GM18498 (cell line): ENCODE data around the gene HIVEP1.

Experiments
- ATAC-seq: cut with Tn5 transposase; IDR thresholded peaks from one replicate; pipeline ENCODE4 v1.9.1; 2021; ENCODE audit warnings: mild to moderate bottlenecking, moderate library complexity; ENCODE audit not compliant: unreplicated experiment

HIVEP1 gene

DNA sequence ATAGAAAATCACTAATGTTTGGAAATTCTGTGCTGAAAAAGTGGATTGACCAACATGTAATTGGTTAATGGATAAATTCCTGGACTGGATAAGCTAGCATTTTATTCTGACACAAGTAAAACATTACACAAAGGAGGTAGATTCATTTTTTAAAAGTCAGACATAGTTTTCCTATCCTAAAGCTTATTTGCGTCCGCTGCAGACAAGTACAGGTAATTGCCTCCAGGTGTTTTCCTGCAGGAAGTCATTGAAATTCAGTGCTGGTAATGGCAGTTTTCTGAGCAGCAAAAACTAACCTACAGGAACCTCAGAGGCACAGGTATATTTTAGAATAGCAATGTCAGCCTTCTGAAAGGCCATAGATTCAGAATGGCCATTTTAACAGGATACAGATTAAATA lies 20.0 kb upstream of the HIVEP1 start:
- no peak for ATAC-seq

DNA sequence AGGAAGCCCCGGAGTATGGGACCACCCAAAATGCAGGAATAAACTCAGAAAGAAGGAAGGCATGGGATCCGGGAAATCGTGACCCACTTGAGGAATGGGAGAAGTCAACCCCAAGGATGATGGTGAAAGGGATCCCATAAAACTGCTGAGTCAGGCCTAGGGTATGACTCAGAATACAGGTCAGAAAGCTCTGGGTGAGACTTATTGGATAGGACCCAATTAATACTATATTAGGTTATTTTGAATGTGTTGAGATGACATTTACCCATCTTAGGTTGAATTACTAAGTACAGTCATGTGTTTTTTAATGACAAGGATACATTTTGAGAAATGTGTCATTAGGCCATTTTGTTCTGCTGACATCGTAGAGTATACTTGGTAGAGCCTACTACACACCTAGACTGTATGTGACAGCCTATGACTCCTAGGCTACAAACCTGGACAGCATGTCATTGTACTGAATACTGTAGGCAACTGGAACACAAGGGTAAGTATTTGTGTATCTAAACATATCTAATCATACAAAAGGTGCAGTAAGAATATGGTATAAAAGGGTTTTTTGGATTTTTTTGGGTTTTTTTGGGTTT lies 17.1 kb upstream of the HIVEP1 start:
- ATAC-seq: no peak

DNA sequence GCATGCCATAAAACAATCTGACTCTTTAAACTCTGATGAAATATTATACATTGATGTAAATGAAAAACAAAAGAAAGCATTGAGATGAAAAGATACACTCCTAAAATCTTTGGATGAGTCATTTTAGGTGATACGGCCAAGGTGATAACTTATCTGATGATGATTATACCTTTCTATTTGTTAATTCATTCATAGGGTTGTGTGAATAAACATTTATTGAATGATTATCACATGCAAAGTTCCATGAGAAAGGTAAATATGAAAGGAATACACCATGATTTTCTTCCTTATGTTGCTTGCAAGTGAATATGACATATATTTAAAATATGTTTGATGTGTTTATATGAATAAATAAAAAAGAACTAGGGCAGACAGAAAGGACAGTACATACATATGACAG lies 15.4 kb upstream of the HIVEP1 start:
- no peak for ATAC-seq

DNA sequence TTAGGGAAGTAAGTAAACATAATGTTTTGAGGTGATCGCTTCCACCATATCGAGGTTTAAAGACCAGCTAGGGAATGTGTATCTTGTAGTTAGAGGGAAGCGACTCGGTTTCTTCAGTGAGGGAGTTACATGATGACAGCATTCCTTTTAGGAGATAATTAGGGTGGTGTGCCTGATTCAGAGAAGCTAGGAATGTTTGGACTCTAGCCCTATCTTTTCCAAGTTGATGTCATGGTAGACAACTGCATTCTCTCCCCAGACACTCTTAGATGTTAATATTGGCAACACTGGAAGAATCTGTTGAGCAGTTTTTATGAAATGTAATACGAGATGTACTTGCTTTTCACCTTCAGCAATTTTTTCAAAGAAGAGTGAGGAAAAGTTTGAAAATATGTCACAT lies 12.9 kb upstream of the HIVEP1 start:
- no peak for ATAC-seq

DNA sequence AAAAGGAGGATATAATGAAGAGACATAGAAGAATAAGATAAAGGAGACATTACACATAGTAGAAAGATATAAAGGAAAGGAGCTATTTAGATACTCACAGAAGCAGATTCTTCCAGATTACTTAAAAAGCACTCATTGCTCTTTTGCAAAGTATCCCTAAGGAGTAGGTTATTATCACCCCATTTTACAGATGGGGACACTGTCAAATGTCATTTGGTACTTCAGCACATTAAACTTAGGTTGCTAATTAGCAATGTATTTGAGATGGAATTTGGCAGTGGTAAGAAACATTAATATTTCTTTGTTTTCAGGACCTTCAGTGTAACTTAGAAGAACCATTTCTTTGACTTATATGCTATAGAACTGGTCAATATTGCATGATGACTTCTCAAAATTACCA lies 11.9 kb upstream of the HIVEP1 start:
- ATAC-seq: no peak

DNA sequence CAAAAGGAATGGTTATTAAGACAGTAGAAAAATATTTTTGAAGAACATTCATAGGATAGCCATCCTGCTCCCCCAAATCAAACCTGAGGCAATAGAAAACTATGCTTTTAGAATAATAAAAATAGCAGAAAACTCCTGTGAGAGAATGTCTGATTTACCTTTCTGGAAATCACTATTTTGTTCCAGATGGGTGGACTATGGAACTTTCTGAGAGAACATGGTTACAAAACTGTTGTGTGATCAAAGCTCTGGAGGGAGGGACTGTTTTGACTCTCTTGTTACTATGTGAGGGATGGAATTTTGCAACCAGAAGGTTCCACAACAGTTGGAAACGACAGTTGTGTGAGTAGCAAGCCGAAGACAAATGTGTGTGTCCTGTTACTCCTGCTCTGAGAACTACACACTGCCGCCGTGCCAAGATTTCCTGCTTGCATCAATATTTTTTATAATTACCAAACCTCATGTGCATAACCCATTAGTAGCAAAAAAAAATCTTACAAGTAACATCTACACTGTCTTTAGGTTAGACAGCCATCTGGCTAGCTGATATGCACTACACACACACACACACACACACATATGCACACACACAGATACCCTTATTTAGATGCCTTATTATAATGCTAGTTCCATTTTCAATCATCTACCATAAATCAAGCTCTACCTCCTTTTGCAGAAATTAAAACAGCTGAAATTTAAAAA lies 11.0 kb upstream of the HIVEP1 start:
- no peak for ATAC-seq

DNA sequence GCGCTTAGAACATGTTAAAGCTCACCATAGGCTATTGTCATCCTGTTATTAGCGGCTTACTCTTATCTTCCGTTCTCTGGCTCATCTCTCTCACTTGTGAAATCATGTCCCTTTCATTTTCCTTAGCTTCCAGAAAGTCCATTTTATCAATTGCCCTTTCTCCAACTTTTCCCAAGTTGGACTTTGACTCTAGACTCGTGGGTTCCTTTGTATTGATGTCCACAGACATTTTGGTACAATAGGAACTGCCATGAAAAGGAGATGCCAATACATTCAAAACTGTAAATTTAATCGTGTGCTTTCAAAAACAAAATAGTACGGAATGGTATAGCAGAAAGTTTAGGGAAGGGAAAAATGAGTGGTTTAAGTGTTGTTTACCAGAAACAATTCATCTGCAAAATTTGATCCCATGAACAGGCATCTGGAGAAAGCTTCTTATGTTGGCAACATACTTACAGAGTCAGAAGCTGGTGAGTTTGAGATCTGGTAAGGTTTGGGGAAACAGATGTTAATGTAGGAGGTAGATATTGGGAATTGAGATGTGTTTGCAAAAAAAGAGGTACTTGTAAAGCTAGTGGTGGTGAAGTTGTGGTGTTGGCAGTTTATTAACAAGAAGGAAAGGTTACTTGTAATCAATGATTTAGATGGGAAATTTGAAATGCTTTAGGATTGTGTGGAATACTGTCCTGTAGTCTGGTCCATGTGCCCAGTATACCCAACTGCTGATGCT lies 10.2 kb upstream of the HIVEP1 start:
- no peak for ATAC-seq

DNA sequence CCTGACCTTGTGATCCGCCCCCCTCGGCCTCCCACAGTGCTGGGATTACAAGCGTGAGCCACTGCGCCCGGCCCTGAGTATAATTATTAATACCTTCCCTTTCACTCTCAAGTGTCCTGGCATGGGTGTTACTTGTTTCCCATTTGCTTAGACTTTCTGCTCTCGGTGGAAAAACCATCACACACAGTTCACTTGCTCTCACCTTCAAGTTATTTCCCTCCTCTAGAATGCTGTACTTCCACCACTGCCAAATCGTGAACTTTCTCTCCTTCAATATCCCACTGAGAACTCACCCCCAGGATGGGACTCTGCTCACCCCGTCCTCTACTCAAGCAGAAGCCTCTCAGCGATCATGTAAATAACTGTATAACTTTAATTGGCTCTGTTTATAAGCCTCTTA lies 4.6 kb upstream of the HIVEP1 start:
- no peak for ATAC-seq

DNA sequence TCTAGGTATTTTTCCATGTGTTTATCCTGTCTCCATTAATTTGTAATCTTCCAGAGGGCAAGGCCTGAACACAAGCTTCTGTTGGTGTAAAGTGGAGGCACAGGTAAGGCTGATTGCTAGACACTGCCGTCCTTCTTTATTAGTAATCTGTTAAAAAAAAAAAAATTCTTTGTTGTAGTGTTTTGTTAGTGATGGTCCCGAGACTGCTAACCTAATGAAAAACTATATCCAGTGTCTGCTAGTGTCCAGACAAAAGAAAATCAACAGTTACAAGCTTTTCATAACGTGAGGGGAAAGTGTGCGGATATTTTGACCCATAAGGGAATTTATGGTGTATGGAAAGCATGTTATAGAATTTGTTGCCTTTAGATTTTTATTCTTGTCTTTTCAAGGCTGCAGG lies 4.2 kb upstream of the HIVEP1 start:
- ATAC-seq: no peak

DNA sequence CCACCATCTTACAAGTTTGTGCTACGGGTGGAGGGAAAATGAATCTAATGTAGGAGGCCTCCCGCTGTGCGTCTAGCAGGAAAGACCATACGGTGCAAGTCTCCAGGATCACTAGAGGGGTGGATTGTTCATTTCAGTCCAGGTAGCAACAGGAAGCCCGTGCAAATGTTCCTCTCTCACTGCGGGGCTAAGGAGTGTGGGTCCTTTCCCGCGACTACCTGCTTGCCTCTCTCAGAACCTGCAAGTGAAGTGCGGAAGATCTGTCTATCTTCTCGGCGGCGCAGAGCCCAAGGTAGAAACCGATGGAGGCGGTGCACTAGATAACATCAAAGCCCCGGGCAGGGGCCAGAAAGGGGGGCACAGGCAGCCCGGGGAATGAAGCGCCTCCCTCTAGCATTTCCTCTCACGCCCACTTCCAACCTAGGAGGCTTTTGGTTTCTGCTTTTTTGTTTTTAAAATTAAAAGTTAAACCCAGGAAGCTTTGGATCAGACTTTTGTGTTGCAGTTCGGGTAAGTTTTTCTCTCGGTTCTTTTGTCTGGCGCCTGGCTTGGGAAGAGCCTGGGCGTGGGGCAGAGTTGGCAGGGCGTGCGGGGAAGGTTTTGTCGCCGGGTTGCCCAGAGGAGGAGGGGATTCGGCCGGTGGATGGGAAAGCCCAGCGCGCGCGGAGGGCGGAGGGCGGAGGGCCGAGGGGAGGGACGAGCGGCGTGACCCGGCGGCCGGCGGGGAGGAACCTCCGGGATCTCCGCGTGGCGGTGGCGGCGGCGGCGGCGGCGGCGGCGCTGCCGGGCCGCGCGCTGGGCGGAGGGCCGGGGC lies 3.5 kb upstream of the HIVEP1 start:
- peak; percentile 31 for ATAC-seq

DNA sequence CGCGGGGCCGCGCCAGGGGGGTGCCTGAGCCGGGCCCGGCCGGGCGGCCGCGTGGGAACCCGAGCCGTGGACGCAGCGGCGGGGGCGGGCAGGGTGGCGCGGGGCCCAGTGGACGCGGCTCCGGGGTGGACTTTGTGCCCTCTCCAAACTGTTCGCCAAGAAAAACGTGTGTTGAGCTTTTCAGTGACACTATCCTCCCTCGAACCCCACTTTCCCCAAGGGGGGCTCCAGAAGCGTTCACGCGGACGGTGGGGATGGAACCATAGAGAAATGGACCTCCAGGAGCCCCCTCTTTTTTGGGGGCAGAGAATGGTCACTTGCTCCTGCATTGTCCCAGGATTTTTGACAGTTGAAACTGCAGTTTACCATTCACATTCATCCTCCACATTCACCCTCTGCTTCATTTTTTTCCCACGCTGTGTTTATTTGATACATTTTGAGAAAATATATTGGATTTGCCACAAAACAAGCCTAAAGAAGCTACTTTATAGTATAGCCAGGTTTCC lies 2.9 kb upstream of the HIVEP1 start:
- ATAC-seq: no peak

DNA sequence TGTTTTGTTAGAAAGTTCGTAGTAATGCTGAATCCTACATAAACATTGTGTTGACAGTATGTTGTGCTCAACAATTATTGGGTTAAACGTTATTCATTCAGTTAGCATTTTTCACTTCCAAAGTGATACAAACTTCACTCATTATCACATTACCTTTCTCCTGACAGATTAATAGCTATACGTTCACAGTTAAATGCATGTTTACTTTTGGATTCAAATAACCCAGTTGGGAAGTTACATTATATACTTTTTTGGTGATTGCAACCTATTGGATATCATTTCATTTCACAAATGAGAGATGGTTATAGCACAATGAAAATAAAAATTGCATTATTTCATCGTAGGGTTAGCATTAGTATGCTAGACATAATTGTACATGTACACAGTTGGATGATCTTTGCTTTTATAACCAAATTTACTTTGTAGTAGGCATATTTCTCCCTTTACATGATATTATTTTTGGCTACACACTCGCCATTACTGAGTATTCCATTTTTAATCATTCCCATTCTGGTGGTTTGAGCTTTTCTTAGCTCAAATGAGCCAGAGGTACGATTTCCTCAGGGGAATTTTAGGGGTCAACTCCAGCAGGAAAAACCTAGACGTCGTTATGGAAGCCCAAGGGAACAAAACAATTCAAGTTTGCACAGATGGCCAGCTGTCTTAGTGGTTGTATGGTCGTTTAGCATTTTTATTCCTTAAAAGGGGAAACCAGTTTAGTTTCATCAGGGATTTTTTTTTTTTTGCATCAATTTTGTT lies 2.1 kb upstream of the HIVEP1 start:
- ATAC-seq: no peak

DNA sequence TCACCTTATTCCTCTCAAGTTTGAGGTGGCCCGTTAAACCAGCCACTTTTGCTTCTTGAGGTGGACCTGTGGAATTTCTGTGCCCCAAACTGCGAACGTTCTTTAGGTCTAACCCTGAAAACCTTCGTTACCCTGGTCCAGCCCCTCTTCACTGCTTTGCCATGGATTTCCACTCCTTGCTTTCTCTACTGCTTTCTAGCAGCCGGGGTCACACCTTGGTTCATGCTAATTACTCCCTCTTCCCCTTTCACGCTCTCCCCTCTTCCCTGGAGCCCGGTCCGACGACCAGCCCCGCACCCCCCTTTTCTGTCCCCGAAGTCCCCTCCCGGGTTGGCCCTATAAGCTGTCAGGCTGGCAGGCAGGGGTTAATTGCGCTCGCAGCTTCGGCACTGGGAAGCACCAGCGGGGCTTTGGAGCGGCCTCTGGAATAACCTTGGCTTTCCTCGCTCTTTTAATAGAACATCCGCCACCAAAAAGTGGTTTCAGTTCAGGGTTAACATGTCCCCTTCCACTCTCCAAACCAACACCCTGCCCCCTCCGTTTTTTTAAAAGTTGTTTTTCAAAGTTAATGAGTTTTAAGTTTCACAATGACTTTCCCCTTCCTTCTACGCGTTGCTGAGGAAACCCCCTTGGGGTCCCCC lies 1.4 kb upstream of the HIVEP1 start:
- ATAC-seq: peak; percentile 32

DNA sequence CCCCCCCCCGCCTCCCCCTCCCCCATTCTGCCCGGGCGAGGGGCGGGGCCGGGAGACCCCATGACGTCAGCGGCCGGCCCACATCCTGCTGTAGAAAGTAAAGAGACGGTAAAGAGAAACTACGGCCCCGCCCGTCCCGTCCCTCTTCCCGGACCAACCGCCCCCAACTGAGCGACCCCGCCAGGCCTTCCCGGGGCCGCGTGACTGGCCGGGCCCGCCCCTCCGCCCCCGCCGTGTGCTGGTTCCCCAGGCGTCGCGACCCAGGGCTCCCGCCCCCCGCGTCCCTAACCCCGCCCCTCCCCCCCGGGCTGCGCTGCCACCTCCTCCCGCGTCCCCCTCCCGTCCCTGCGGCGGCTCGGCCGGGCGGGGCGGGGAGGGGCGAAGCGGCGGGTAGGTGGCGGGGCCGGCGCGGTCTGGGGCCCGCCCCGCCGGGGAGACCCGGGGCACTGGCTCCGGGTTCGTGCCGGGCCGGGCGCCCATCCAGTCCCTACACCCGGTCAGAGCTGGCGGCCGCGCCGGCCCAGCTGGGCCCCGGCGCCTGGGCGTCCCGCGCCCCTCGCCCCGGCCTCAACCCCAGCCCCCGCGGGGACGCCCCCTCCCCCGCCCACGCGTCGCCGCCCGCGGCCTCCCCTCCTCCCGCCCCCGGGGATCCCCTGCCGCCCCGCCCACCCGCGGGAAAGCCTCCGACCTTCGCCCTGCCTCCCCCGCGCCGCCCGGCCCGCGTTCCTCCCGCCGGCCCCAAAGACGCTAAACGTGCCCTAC lies 655 bp upstream of the HIVEP1 start:
- peak; percentile 69 for ATAC-seq

DNA sequence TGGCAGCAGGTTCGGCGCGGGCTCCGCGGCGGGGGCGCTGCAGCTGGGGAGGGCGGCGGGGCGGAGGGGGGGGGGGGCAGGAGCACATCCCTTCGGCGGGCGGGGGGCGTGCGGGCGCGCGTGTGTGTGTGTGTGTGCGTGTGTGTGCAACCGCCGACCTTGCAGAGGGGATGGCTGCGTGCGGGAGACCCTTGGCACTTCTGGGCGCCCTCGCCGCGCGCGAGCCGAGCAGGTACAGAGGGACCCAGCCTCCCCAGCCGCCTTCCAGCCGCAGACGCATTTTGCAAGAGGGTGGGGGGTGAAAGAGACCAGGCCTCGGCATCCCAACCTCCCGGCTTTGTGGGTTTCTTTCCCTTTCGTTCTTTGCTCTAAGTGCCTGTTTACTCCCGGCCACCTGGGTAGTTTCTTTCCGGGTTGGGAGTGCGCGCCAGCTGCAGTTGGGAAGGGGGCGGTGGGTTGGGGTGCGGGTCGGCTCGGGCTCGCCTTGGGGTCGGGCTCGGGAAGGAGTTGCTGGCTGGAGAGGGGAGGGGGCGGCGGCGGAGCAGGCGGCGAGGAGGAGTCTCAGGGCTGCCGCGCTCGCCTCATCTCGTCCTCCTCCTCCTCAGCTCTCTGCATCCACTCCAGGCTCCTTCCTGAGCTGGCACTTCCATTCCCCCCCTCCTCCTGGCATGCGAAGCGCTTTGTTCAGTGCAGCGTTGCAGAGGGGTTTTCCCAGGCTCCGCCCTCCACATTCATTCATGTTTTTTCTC lies 620 bp downstream of the HIVEP1 start:
- ATAC-seq: no peak

DNA sequence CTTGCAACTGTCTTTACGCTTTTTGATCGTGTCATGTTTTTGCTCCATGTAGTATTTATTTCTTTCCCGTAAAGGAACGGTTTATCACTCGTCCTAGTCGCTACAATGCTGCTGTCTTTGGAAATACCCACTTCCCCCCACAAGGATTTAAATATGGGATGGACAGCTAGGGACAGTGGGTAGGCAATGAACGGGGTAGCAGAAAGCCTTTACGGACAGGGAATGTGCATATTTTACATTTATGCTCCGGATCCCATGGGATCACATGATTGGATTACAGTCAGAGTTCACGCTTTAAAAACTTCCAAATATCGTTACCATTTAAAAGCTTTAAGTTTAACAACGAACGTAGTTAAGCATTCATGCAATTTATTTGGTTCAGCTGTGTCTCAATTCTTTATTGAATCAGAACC lies 1.2 kb downstream of the HIVEP1 start:
- ATAC-seq: no peak

DNA sequence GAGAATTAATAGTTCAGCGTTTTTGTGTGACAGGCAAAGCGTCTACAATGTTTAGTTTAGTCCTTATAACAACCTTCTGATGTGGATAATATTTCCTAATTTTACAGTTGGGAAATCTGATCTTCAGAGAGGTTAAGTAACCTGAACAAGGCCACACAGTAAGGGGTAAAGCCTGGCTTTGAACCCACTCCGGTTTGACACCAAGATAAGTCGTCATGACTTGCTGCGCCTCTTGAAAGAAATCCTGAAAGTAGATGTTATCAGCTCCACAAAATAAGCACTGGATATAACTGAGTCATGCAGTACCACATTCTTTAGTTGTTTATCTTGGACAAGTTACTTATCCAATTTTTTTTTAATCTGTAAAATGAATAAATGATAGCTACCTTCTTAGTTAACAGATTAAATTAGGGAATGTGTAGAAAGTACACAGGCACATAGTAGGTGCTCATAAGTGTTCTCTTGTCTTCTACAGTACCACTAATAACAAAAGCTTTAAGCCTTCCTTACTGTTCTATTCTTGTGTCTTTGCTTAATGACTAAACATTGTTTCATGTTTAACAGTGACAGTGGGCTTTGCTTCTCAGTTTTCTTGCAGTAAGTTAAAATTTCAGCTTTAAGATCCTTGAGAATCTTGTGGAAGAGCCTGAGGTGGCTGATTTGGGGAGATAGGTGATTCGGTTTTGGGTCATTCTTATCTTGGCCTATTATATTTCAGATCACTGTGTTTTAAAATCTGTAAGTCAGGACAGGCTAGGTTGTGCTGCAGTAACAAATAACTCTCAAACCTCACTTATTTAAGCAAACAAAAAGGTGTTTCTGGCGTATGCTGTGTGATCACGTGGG lies 2.1 kb downstream of the HIVEP1 start:
- ATAC-seq: no peak

DNA sequence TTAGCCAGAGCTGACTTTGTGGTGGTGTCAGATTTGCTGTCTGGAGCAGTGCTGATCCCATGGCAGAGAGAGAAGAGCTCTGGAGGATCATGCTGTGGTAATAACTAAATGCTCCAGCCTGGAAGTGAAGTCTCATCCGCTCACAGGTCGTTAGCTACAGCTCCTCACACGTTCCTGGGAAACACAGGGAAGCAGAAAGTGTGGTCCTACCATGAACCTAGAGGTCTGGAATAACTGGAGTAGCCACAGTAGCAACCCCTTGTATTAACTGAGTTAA lies 2.7 kb downstream of the HIVEP1 start:
- no peak for ATAC-seq
